ENCODE measurements around the gene FRRS1L.

- TF ChIP-seq TAF1 (IDR thresholded peaks at IDR 0.05; ENCODE audit: low read depth, low read length) (no peak), POLR2AphosphoS5 (IDR thresholded peaks at IDR 0.05; ENCODE audit: low read depth, low read length) (no peak), POLR2A (IDR thresholded peaks at IDR 0.05; ENCODE audit: low read depth, low read length) (no peak), PAX5 (IDR thresholded peaks at IDR 0.05; ENCODE audit: insufficient read depth, low read length, severe bottlenecking) (no peak), POU2F2 (IDR thresholded peaks at IDR 0.05; ENCODE audit: low read depth, low read length) (no peak), SPI1 (IDR thresholded peaks at IDR 0.05; ENCODE audit: low read depth, low read length) (no peak)
These were observed 23.1 kb upstream of the FRRS1L start for GRCh38 chr9:109190151-109190550.

Measured in GM12891 (cell line).